HG03196 (cell line): ENCODE results near the gene NEAT1.

ENCODE experiments used
- ATAC-seq: cut with Tn5 transposase; IDR thresholded peaks from one replicate; pipeline ENCODE4 v1.9.1; 2021; ENCODE audit not compliant: unreplicated experiment

NEAT1 gene

DNA sequence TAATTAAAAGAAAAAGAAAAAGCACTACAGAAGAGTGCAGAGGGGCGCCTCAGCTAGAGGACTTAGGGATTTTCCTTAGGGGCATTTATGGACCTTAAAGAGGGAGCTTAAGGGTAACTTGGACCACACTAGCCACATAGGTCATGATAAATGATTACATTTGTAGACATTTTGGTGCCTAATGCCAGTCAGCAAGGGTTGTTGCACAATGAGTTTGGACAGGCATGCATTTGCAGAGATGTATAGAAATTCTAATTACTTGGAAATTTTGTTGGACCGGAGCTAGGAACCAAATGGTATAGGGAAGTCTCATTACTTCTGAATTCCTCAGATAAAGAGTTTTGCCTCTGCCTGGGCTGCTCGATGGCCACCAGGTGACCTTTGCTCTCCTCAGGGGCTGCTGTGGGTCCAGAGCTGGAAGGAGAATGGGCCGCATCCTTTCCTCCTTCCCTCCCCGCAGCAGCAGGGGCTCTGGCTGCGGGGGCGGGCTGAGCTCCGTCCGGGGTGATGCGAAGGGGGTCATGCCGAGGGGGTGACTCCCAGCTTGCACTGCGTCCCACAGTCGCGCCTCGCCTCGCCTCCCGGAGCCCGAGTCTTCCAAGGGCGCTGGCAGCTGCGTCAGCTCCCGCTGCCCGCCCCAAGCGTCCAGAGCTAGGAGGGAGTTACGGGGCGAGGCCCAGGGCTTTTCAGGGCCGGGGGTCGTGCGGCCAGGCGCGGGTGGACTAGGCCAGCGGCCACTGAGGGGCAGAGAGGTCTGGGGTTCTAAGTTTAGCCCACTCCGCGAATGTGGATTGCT is 56.0 kb downstream of the NEAT1 start:
- ATAC-seq = no peak

GRCh38 chr11:65479184-65480145 is 56.9 kb downstream of the NEAT1 start:
- ATAC-seq = no peak

DNA sequence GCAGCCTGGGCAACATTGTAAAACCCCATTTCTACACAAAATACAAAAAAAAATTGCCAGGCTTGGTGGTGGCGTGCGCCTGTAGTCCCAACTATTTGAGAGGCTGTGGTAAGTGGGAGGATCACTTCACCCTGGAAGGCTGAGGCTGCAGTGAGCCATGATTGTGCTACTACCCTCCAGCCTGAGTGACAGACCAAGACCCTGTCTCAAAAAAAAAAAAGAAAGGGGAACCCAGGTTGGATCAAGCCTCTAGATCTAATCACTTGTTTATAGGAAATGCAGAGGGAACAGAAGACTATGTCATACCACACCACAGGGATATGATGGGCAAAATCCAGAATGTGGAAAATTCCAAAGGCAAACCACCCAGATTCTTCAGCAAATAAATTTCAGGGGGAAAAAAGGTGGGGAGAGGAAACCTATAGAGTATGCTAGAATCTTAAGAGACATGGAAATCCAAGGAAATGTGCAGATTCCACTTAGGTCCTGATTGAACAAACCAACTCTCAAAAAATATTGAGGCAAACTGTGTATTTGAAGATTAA is 59.8 kb downstream of the NEAT1 start:
- ATAC-seq = no peak

- ATAC-seq = no peak
Measured at GRCh38 chr11:65485920-65486219, 63.3 kb downstream of the NEAT1 start.

- ATAC-seq = no peak
Measured at GRCh38 chr11:65486570-65487466, 64.2 kb downstream of the NEAT1 start.

- no peak for ATAC-seq
Measured at GRCh38 chr11:65487467-65488272, 65.1 kb downstream of the NEAT1 start.

- ATAC-seq = no peak
Measured at GRCh38 chr11:65488273-65489034, 65.9 kb downstream of the NEAT1 start.

GRCh38 chr11:65489035-65489705 is 66.6 kb downstream of the NEAT1 start:
- no peak for ATAC-seq

- no peak for ATAC-seq
Measured at GRCh38 chr11:65489706-65490320, 67.2 kb downstream of the NEAT1 start.

DNA sequence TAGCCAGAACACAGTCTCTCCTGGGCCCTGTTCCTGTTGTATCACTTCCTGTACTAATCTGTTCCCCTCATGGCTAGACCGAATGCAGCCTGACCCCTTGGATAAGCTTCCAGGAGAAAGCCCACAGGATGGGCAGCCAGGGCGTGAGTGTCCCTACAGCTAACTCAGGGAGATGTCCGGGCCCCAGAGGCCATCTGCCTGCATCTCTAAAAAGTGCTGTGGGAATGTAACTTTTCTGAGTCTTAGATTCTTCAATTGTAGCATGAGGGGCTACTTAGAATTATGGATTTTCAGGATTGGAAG is 68.5 kb downstream of the NEAT1 start:
- no peak for ATAC-seq

- ATAC-seq = no peak
Measured at GRCh38 chr11:65491614-65492386, 69.2 kb downstream of the NEAT1 start.

DNA sequence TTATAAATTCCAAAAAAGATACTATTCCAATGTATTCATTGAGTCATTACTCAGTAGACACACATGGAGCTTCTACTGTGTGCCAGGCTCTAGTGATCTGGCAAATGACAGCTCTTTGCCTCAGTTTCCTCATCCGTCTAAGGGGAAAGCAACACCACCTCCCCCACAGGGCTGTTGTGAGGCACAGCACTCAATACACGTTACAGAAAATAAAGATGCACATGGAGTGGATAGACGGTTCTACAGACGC is 69.7 kb downstream of the NEAT1 start:
- ATAC-seq = no peak

DNA sequence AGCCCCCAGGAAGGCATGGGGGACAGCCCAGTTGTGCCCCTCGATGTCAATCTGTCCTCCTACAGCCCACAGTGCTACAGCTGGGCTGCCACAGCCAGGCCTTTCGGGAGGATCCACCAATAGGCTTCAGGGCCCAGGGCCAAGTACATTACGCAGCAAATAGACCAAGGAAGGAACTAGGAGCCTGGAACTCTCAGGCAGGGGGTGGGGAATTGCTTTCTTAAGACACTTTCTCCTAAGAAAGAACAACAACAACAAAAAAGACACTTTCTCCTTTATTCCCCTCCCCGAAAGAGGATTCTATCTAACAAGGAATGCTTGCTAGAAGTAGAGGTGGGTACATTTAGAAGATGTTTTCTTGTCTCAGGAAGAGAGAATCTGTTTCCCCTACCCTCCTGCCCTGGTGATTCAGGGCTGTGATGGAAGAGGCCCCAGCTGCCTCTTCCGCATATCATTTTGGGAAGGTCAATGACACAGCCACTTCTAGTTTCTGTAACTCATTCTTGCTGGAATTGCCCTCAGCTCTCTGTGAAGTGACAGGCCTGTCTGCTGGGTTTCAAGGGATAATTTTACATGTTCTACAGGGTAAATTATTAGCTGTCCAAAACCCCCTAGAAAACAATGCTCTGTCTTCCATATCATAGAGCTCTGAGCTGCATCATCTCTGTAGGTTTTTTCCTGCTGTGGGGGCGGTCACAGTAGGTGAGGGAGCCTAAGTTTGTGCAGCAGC is 70.2 kb downstream of the NEAT1 start:
- no peak for ATAC-seq

GRCh38 chr11:65493367-65494176 is 71.0 kb downstream of the NEAT1 start:
- no peak for ATAC-seq
